GM23338 (cell line): Measurements from ENCODE around the gene PARP9. TPM values are rescaled to one million over a fixed set of nuclear protein-coding genes. Genes with fewer than 3 reads are reported as not detected.

ENCODE experiments used
- ATAC-seq: fragments of 200-7000 bp; cut with Tn5 transposase; 3 replicates; pipeline ENCODE4 v1.9.1; 2020
- DNase-seq: peaks from one replicate; pipeline ENCODE4 v3.0.0-alpha.2; 2015; ENCODE audit warnings: low spot score
- H2AFZ ChIP-seq: fragments of 200-600 bp; sonication (generic); 2 replicates; pipeline ENCODE4 v1.8.0; 2016; ENCODE audit warnings: antibody characterized with exemption, mild to moderate bottlenecking, moderate library complexity
- H3F3A ChIP-seq: fragments of 200-600 bp; sonication (generic); replicated peaks from 2 replicates; pipeline ENCODE4 v1.8.0; 2017; ENCODE audit warnings: antibody characterized with exemption, mixed run types, low read depth
- H3K27ac ChIP-seq: fragments of 200-600 bp; sonication (generic); 2 replicates; pipeline ENCODE4 v1.6.1; 2016; ENCODE audit warnings: low read depth
- H3K27me3 ChIP-seq: fragments of 200-600 bp; sonication (generic); 2 replicates; pipeline ENCODE4 v1.8.0; 2016; ENCODE audit warnings: mild to moderate bottlenecking, mixed run types, moderate library complexity; ENCODE audit not compliant: insufficient read depth
- H3K36me3 ChIP-seq: fragments of 200-600 bp; sonication (generic); 2 replicates; pipeline ENCODE4 v1.8.0; 2016; ENCODE audit warnings: mild to moderate bottlenecking; ENCODE audit not compliant: insufficient read depth
- H3K4me1 ChIP-seq: fragments of 200-600 bp; sonication (generic); 2 replicates; pipeline ENCODE4 v1.8.0; 2016; ENCODE audit warnings: mild to moderate bottlenecking, moderate library complexity; ENCODE audit not compliant: insufficient read depth
- H3K4me2 ChIP-seq: fragments of 200-600 bp; sonication (generic); 2 replicates; pipeline ENCODE4 v1.7.1; 2017; ENCODE audit warnings: mixed run types
- H3K4me3 ChIP-seq: fragments of 200-600 bp; sonication (generic); 2 replicates; pipeline ENCODE4 v1.6.1; 2016; ENCODE audit warnings: mixed run types
- H3K79me2 ChIP-seq: fragments of 200-600 bp; sonication (generic); replicated peaks from 2 replicates; pipeline ENCODE4 v1.8.0; 2017; ENCODE audit warnings: mild to moderate bottlenecking; ENCODE audit not compliant: insufficient read depth
- H3K9me2 ChIP-seq: fragments of 200-600 bp; sonication (generic); 2 replicates; pipeline ENCODE4 v1.8.0; 2017; ENCODE audit not compliant: insufficient read depth
- H4K20me1 ChIP-seq: fragments of 200-600 bp; sonication (generic); replicated peaks from 2 replicates; pipeline ENCODE4 v1.8.0; 2017; ENCODE audit warnings: mild to moderate bottlenecking; ENCODE audit not compliant: insufficient read depth
- H3K27ac Mint-ChIP-seq: 2 replicates; pipeline ENCODE4 v1.8.0; 2020; ENCODE audit warnings: inconsistent platforms, mild to moderate bottlenecking, moderate library complexity, mixed read lengths
- H3K27me3 Mint-ChIP-seq: 3 replicates; pipeline ENCODE4 v1.8.0; 2022; ENCODE audit warnings: low read depth, mild to moderate bottlenecking, moderate library complexity, mixed read lengths, inconsistent platforms; ENCODE audit not compliant: insufficient read depth, poor library complexity
- H3K36me3 Mint-ChIP-seq: 3 replicates; pipeline ENCODE4 v1.8.0; 2021; ENCODE audit warnings: low read depth, mild to moderate bottlenecking, inconsistent platforms, moderate library complexity, mixed read lengths
- H3K4me1 Mint-ChIP-seq: 3 replicates; pipeline ENCODE4 v1.8.0; 2020; ENCODE audit warnings: mild to moderate bottlenecking, inconsistent platforms, mixed read lengths
- H3K4me3 Mint-ChIP-seq: 3 replicates; pipeline ENCODE4 v1.8.0; 2021; ENCODE audit warnings: moderate library complexity, mild to moderate bottlenecking, inconsistent platforms, mixed read lengths
- H3K9me3 Mint-ChIP-seq: 3 replicates; pipeline ENCODE4 v1.8.0; 2020; ENCODE audit warnings: moderate library complexity, mild to moderate bottlenecking, inconsistent platforms, mixed read lengths
- CREB1 ChIP-seq: fragments of 250-450 bp; sonication (Bioruptor Pico); IDR thresholded peaks from 2 replicates; pipeline ENCODE4 v1.5.0; 2020; ENCODE audit warnings: low read depth, mild to moderate bottlenecking, moderate library complexity
- EZH2 ChIP-seq: fragments of 200-600 bp; sonication (generic); IDR thresholded peaks from one replicate; pipeline ENCODE4 v1.8.0; 2017; ENCODE audit warnings: antibody characterized with exemption, mild to moderate bottlenecking, low read depth; ENCODE audit not compliant: unreplicated experiment
- EZH2phosphoT487 ChIP-seq: fragments of 200-600 bp; sonication (generic); IDR thresholded peaks from one replicate; pipeline ENCODE4 v1.8.1; 2018; ENCODE audit warnings: antibody characterized with exemption; ENCODE audit not compliant: unreplicated experiment
- JUNB ChIP-seq: IDR thresholded peaks from one replicate; pipeline ENCODE4 v1.6.1; 2016; ENCODE audit warnings: antibody characterized with exemption; ENCODE audit not compliant: unreplicated experiment
- NANOG ChIP-seq: IDR thresholded peaks from 2 replicates; pipeline ENCODE4 v1.6.1; 2016; ENCODE audit warnings: antibody characterized with exemption, borderline replicate concordance
- POLR2AphosphoS5 ChIP-seq: IDR thresholded peaks from 2 replicates; pipeline ENCODE4 v1.6.1; 2016; ENCODE audit warnings: antibody characterized with exemption, low read depth
- STAT1 ChIP-seq: IDR thresholded peaks from one replicate; pipeline ENCODE4 v1.6.1; 2016; ENCODE audit warnings: antibody characterized with exemption; ENCODE audit not compliant: unreplicated experiment
- ZNF114 ChIP-seq: fragments of 250-450 bp; sonication (Bioruptor Pico); IDR thresholded peaks from 2 replicates; pipeline ENCODE4 v1.5.0; 2020; ENCODE audit warnings: mild to moderate bottlenecking, moderate library complexity
- ZNF331 ChIP-seq: fragments of 250-450 bp; sonication (Bioruptor Pico); IDR thresholded peaks from 2 replicates; pipeline ENCODE4 v1.5.0; 2020; ENCODE audit warnings: low read depth, mild to moderate bottlenecking, moderate library complexity
- ZNF462 ChIP-seq: fragments of 250-450 bp; sonication (Bioruptor Pico); IDR thresholded peaks from 2 replicates; pipeline ENCODE4 v1.5.0; 2020; ENCODE audit warnings: mild to moderate bottlenecking, moderate library complexity
- polyA plus RNA-seq: library from polyadenylated mRNA; unstranded; fragments of >200 nt; fragmentation: Nextera tagmentation; extraction: Ambion mirVana; gene quantifications from 2 replicates; pipeline ENCODE4 v1.2.1, GENCODE V29; 2016
- total RNA-seq: library from RNA; depleted of rRNA; stranded (reverse); fragments of >200 nt; shearing (Covaris generic); gene quantifications from 2 replicates; pipeline ENCODE4 v1.2.3, GENCODE V29; 2014
- TF ChIP-seq, protein P1 (sequence below): IDR thresholded peaks from one replicate; pipeline ENCODE4 v1.6.1; 2018; ENCODE audit warnings: antibody characterized with exemption; ENCODE audit not compliant: unreplicated experiment
- TF ChIP-seq, protein P2 (sequence below), 2 experiments: fragments of 200-600 bp in 1 of 2; sonication (generic) in 1 of 2; conservative IDR thresholded peaks; 2 replicates each; pipeline versions ENCODE4 v1.5.1 to v1.6.1; 2016 to 2017; ENCODE audit warnings: antibody characterized with exemption in 2 of 2, low read depth in 2 of 2, mild to moderate bottlenecking in 2 of 2, moderate library complexity in 1 of 2
- TF ChIP-seq, protein P3 (sequence below): IDR thresholded peaks from 2 replicates; pipeline ENCODE4 v1.6.1; 2016; ENCODE audit warnings: antibody characterized with exemption

The PARP9 gene
- total and polyA plus RNA-seq, 2 experiments from 2014 or later: 1.8 to 2.2 TPM

GRCh38 chr3:122548076-122548475 is 16.0 kb downstream of the PARP9 start:
- Mint-ChIP-seq H3K9me3 (no peaks in the 10 kb centered on the region), H3K4me1 (peaks cover 5% of the 10 kb centered on the region), H3K4me3 (no peak overlapping the region), H3K27ac (no peak overlapping the region), H3K27me3 (peaks cover 2% of the 10 kb centered on the region), H3K36me3 (no peaks in the 10 kb centered on the region)
- H4K20me1 ChIP-seq: no peaks in the 10 kb centered on the region
- peaks cover 3% of the 10 kb centered on the region; the same call in 1 of the 2 replicates for H3K4me1 ChIP-seq
- H3K27ac ChIP-seq: no peak overlapping the region
- no peak overlapping the region for H3K4me2 ChIP-seq
- H3K9me2 ChIP-seq: no peaks in the 10 kb centered on the region; the same call in 1 of the 2 replicates
- no peaks in the 10 kb centered on the region for H3K36me3 ChIP-seq
- H3K27me3 ChIP-seq: no peaks in the 10 kb centered on the region
- no peak overlapping the region for H2AFZ ChIP-seq
- H3F3A ChIP-seq: no peaks in the 10 kb centered on the region
- no peak for ATAC-seq
- DNase-seq: no peak
- TF ChIP-seq POLR2AphosphoS5 (no peak), EZH2phosphoT487 (no peak), NANOG (no peak), STAT1 (no peak), ZNF462 (CRISPR knock-in tag) (no peak), ZNF114 (CRISPR knock-in tag) (no peak), JUNB (no peak), CREB1 (CRISPR knock-in tag) (no peak), ZNF331 (no peak), EZH2 (no peak)
- TF ChIP-seq, protein P1, sequence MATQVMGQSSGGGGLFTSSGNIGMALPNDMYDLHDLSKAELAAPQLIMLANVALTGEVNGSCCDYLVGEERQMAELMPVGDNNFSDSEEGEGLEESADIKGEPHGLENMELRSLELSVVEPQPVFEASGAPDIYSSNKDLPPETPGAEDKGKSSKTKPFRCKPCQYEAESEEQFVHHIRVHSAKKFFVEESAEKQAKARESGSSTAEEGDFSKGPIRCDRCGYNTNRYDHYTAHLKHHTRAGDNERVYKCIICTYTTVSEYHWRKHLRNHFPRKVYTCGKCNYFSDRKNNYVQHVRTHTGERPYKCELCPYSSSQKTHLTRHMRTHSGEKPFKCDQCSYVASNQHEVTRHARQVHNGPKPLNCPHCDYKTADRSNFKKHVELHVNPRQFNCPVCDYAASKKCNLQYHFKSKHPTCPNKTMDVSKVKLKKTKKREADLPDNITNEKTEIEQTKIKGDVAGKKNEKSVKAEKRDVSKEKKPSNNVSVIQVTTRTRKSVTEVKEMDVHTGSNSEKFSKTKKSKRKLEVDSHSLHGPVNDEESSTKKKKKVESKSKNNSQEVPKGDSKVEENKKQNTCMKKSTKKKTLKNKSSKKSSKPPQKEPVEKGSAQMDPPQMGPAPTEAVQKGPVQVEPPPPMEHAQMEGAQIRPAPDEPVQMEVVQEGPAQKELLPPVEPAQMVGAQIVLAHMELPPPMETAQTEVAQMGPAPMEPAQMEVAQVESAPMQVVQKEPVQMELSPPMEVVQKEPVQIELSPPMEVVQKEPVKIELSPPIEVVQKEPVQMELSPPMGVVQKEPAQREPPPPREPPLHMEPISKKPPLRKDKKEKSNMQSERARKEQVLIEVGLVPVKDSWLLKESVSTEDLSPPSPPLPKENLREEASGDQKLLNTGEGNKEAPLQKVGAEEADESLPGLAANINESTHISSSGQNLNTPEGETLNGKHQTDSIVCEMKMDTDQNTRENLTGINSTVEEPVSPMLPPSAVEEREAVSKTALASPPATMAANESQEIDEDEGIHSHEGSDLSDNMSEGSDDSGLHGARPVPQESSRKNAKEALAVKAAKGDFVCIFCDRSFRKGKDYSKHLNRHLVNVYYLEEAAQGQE: no peak
- TF ChIP-seq, protein P2, sequence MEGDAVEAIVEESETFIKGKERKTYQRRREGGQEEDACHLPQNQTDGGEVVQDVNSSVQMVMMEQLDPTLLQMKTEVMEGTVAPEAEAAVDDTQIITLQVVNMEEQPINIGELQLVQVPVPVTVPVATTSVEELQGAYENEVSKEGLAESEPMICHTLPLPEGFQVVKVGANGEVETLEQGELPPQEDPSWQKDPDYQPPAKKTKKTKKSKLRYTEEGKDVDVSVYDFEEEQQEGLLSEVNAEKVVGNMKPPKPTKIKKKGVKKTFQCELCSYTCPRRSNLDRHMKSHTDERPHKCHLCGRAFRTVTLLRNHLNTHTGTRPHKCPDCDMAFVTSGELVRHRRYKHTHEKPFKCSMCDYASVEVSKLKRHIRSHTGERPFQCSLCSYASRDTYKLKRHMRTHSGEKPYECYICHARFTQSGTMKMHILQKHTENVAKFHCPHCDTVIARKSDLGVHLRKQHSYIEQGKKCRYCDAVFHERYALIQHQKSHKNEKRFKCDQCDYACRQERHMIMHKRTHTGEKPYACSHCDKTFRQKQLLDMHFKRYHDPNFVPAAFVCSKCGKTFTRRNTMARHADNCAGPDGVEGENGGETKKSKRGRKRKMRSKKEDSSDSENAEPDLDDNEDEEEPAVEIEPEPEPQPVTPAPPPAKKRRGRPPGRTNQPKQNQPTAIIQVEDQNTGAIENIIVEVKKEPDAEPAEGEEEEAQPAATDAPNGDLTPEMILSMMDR (conservative IDR thresholded peaks at IDR 0.05; ENCODE audit: low read depth in 2 of 2): no peak
- TF ChIP-seq, protein P3, sequence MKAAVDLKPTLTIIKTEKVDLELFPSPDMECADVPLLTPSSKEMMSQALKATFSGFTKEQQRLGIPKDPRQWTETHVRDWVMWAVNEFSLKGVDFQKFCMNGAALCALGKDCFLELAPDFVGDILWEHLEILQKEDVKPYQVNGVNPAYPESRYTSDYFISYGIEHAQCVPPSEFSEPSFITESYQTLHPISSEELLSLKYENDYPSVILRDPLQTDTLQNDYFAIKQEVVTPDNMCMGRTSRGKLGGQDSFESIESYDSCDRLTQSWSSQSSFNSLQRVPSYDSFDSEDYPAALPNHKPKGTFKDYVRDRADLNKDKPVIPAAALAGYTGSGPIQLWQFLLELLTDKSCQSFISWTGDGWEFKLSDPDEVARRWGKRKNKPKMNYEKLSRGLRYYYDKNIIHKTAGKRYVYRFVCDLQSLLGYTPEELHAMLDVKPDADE: no peak
- H3K79me2 ChIP-seq: no peaks in the 10 kb centered on the region
- no peak overlapping the region for H3K4me3 ChIP-seq
